ENCODE measurements around the gene CDC42EP4. TPM values are rescaled to one million over a fixed set of nuclear protein-coding genes. Genes with fewer than 3 reads are reported as not detected.

The CDC42EP4 gene
- total RNA-seq, 1 donor from 2014 or later = 34.0 TPM

Other genes starting within 250 kb of the CDC42EP4 start
- 6.4 TPM for gene SLC39A11, start 219.3 kb downstream of the CDC42EP4 start, total RNA-seq
- gene SSTR2, start 147.0 kb downstream of the CDC42EP4 start, total RNA-seq = 0.69 TPM
- 44.7 TPM for gene COG1, start 118.9 kb downstream of the CDC42EP4 start, total RNA-seq
- gene CPSF4L, start 50.1 kb downstream of the CDC42EP4 start, total RNA-seq = not detected